ENCODE results near the gene NFKBIB. TPM values are rescaled to one million over a fixed set of nuclear protein-coding genes. Genes with fewer than 3 reads are reported as not detected.

Gene NFKBIB
- polyA plus RNA-seq, 3 donors = 6.7 to 29.4 (median 9.0) TPM

GRCh38 chr19:38910488-38910887 is 10.7 kb downstream of the NFKBIB start:
- H3K4me3 Mint-ChIP-seq = no peak overlapping the region
- peaks cover 3% of the 10 kb centered on the region for H3K4me1 Mint-ChIP-seq
- no peaks in the 10 kb centered on the region for H3K4me1 ChIP-seq (ENCODE audit: control insufficient read depth in 1 of 2, insufficient read depth in 2 of 2, low read length in 2 of 2)
- peaks cover 29 to 43% of the 10 kb centered on the region in 2 donors for H3K36me3 Mint-ChIP-seq
- peaks cover 0 to 5% (median 0%) of the 10 kb centered on the region in 7 donors for H3K9me3 Mint-ChIP-seq
- H3K27me3 ChIP-seq (ENCODE audit: control insufficient read depth in 2 of 2, insufficient read depth in 2 of 2, low read length in 2 of 2) = no peaks in the 10 kb centered on the region
- peaks cover 29 to 31% of the 10 kb centered on the region in 2 donors for H3K36me3 ChIP-seq (replicated peaks in 1 of 2; ENCODE audit: control insufficient read depth in 1 of 2, insufficient read depth in 2 of 2, low read length in 2 of 2)
- no peak overlapping the region for H3K27ac ChIP-seq (ENCODE audit: low read depth in 1 of 2, low read length in 2 of 2)
- no peak for TF ChIP-seq CTCF (IDR thresholded peaks at IDR 0.05)
- no peak for DNase-seq
- intact Hi-C loops (cut with micrococcal nuclease) = no loop called here
- no peak overlapping the region for H2AFZ ChIP-seq (ENCODE audit: insufficient read depth, low read depth, low read length, poor library complexity, severe bottlenecking)
- no peaks in the 10 kb centered on the region for H3K9me3 ChIP-seq (replicated peaks in 1 of 2; ENCODE audit: control insufficient read depth in 1 of 2, insufficient read depth in 1 of 2, low read length in 2 of 2)
- no peak overlapping the region for H3K4me2 ChIP-seq (replicated peaks; ENCODE audit: extremely low read depth, low read length, poor library complexity, severe bottlenecking)
- H3K79me2 ChIP-seq (ENCODE audit: insufficient read depth, low read length) = no peaks in the 10 kb centered on the region
- peaks cover 0 to 6% (median 0%) of the 10 kb centered on the region in 3 donors for H3K27me3 Mint-ChIP-seq (ENCODE audit: low read depth in 3 of 3)
- H3K9ac ChIP-seq (ENCODE audit: insufficient read depth, low read length, poor library complexity, severe bottlenecking) = no peak overlapping the region
- WGBS (ENCODE audit: insufficient coverage) = 94% methylated on average over 8 of the region's 12 CpGs
- no peaks in the 10 kb centered on the region for H4K20me1 ChIP-seq (ENCODE audit: insufficient read depth, low read length)
- H3K4me3 ChIP-seq (replicated peaks in 1 of 3; ENCODE audit: low read depth in 2 of 3, low read length in 3 of 3) = no peak overlapping the region
- no peak overlapping the region for H3K27ac Mint-ChIP-seq

- H3K4me1 Mint-ChIP-seq = peaks cover 3% of the 10 kb centered on the region
- no peak overlapping the region for H3K4me3 ChIP-seq (replicated peaks in 1 of 3; ENCODE audit: low read depth in 2 of 3, low read length in 3 of 3)
- H3K27me3 ChIP-seq (ENCODE audit: control insufficient read depth in 2 of 2, insufficient read depth in 2 of 2, low read length in 2 of 2) = no peaks in the 10 kb centered on the region
- no peak for DNase-seq
- H4K20me1 ChIP-seq (ENCODE audit: insufficient read depth, low read length) = no peaks in the 10 kb centered on the region
- 83% methylated on average over 13 of the region's 16 CpGs for WGBS (ENCODE audit: insufficient coverage)
- H3K36me3 ChIP-seq (replicated peaks in 1 of 2; ENCODE audit: control insufficient read depth in 1 of 2, insufficient read depth in 2 of 2, low read length in 2 of 2) = peaks cover 21 to 24% of the 10 kb centered on the region in 2 donors
- H3K4me3 Mint-ChIP-seq = no peak overlapping the region
- H3K27me3 Mint-ChIP-seq (ENCODE audit: low read depth in 3 of 3) = peaks cover 0 to 6% (median 0%) of the 10 kb centered on the region in 3 donors
- peaks cover 25 to 38% of the 10 kb centered on the region in 2 donors for H3K36me3 Mint-ChIP-seq
- intact Hi-C loops (cut with micrococcal nuclease) = no loop called here
- H3K27ac ChIP-seq (ENCODE audit: low read depth in 1 of 2, low read length in 2 of 2) = no peak overlapping the region
- no peaks in the 10 kb centered on the region for H3K79me2 ChIP-seq (ENCODE audit: insufficient read depth, low read length)
- no peak overlapping the region for H3K27ac Mint-ChIP-seq
- H3K9me3 ChIP-seq (replicated peaks in 1 of 2; ENCODE audit: control insufficient read depth in 1 of 2, insufficient read depth in 1 of 2, low read length in 2 of 2) = no peaks in the 10 kb centered on the region
- no peak overlapping the region for H2AFZ ChIP-seq (ENCODE audit: insufficient read depth, low read depth, low read length, poor library complexity, severe bottlenecking)
- no peak for TF ChIP-seq CTCF (IDR thresholded peaks at IDR 0.05)
- H3K4me1 ChIP-seq (ENCODE audit: control insufficient read depth in 1 of 2, insufficient read depth in 2 of 2, low read length in 2 of 2) = no peaks in the 10 kb centered on the region
- H3K9ac ChIP-seq (ENCODE audit: insufficient read depth, low read length, poor library complexity, severe bottlenecking) = no peak overlapping the region
- H3K4me2 ChIP-seq (replicated peaks; ENCODE audit: extremely low read depth, low read length, poor library complexity, severe bottlenecking) = no peak overlapping the region
- peaks cover 0 to 5% (median 0%) of the 10 kb centered on the region in 7 donors for H3K9me3 Mint-ChIP-seq
Observed at GRCh38 chr19:38911388-38912001, 11.7 kb downstream of the NFKBIB start.

Measured in CD14-positive monocyte (primary cell).